ENCODE results near the gene GPR68. TPM values are rescaled to one million over a fixed set of nuclear protein-coding genes. Genes with fewer than 3 reads are reported as not detected.

GPR68 gene
- total and polyA plus RNA-seq, 7 experiments from 2014 or later, result 0.67 to 38.6 (median 1.6) TPM; not detected in 1

DNA sequence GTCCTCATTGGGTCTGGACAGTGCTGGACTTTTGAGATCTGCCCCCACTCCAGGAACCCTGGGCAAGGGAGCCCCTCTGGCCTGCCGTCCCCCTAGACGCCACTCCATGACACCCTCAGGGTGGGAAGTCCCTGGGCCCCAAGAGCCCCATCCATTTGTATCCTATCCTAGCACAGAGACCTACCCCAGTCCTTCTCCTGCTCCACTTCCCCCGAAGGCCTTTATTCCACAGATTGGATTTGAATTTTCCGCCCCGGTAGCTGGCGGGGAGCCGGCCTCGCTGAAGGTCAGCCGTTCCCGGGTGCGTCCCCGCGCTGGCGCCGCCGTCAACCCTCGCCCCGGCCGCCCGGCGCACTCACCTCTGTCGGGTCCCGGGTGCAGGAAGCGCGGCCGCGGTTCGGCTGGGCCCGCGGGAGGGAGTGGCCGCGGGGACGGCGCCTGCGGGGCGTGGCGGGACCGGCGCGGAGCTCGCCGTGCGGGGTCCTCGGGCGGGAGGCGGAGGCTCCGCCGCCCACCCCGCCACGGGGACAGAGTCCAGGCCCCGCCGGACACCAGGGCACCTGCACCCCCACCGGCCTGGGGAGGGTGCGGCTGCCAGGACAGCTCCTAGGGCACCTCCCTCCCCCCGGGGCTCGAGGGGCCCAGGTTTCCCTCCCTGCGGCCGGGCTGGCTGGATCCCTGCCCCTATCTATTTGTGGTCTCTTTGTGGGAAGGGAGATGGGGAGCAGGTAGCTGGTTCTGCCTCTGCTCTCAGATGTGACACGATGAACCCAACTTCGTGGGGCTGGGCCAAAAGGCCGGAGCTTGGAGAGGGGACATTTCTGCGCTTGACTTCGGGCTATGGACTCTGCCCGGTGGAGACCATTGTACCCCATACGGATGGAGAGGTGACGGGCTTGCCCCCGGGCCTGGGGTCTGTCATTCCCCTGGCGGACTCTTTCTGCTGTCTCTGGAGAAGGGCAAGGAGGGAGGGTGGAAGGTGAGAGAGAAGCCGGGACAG, 19.9 kb upstream of the GPR68 start:
- POLR2A ChIA-PET, result interaction anchor here (0.6 to 2.1 kb wide), 9 partner anchors 10 to 738 kb away, joined by 3 to 10 read pairs (median 3); partner anchors contain the start of gene GPR68
- Histone ChIP-seq H3K27me3 (ENCODE audit: control insufficient read depth in 2 of 2, insufficient read depth in 2 of 2, low read length in 2 of 2) (no peaks in the 10 kb centered on the region), H3K9me3 (ENCODE audit: control insufficient read depth in 2 of 3, low read length in 3 of 3) (no peaks in the 10 kb centered on the region), H3K4me1 (ENCODE audit: control insufficient read depth in 2 of 2, insufficient read depth in 2 of 2, low read length in 2 of 2) (peaks cover 5 to 12% of the 10 kb centered on the region in 2 donors), H3K4me3 (ENCODE audit: low read length) (no peak overlapping the region), H3K36me3 (ENCODE audit: control insufficient read depth in 2 of 3, insufficient read depth in 3 of 3, low read length in 3 of 3) (peaks cover 0 to 10% (median 0%) of the 10 kb centered on the region in 3 experiments), H3K27ac (ENCODE audit: low read depth, low read length) (no peak overlapping the region)
- H3K36me3 Mint-ChIP-seq, result peaks cover 0 to 40% (median 6%) of the 10 kb centered on the region in 5 donors
- ATAC-seq, result peak; percentile 58
- peaks cover 28 to 73% (median 43%) of the 10 kb centered on the region in 7 donors for H3K4me1 Mint-ChIP-seq
- peaks cover 0 to 8% (median 0%) of the 10 kb centered on the region in 11 donors for H3K9me3 Mint-ChIP-seq
- intact Hi-C loops (cut with micrococcal nuclease), result loop anchor here (2.0 to 5.0 kb wide), 2 partner anchors 22 to 72 kb away; no protein-coding TSS in a partner anchor
- peak overlapping the region in 8 of 9 donors; percentile 56 to 89 (median 72) for H3K27ac Mint-ChIP-seq
- H3K4me3 Mint-ChIP-seq, result peak overlapping the region; percentile 61 to 80 (median 74)
- peak in 1 of 9 donors; percentile 23 for DNase-seq
- CTCF ChIA-PET, result interaction anchor here (0.6 to 1.3 kb wide), 5 partner anchors 14 to 204 kb away, joined by 3 to 4 read pairs (median 3); partner anchors contain the start of genes GPR68 and RPS6KA5
- H3K27me3 Mint-ChIP-seq, result peaks cover 0 to 13% (median 0%) of the 10 kb centered on the region in 5 donors

DNA sequence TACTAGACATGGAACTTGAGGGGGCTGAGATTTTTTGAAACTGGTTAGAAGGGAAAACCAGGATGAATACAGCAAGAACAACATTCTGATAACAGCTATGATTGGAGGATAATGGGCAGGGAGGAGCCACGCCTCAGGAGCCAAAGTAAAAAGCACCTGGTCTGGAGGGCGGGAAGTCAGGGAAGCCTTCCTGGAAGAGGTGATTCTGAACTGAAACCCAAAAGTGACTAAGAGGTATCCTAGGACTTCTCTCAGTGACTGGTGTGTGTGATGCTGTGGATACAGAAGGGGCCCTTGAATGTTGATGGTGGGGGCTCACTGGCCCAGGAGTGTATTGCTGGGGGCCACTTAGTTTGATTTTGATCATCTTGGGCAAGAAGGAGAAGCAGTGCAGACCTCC, 18.8 kb upstream of the GPR68 start:
- DNase-seq (no peak), ATAC-seq (no peak)
- no peak overlapping the region for H3K4me3 ChIP-seq (ENCODE audit: low read length)
- H3K9me3 Mint-ChIP-seq, result peaks cover 0 to 8% (median 0%) of the 10 kb centered on the region in 11 donors
- peaks cover 5 to 12% of the 10 kb centered on the region in 2 donors for H3K4me1 ChIP-seq (ENCODE audit: control insufficient read depth in 2 of 2, insufficient read depth in 2 of 2, low read length in 2 of 2)
- no peaks in the 10 kb centered on the region for H3K27me3 ChIP-seq (ENCODE audit: control insufficient read depth in 2 of 2, insufficient read depth in 2 of 2, low read length in 2 of 2)
- ChIA-PET POLR2A (interaction anchor here (1.3 to 2.1 kb wide), 5 partner anchors 9 to 21 kb away, joined by 3 to 10 read pairs (median 4); partner anchors contain the start of gene GPR68), CTCF (interaction anchor here (0.7 to 1.2 kb wide), 2 partner anchors 15 to 86 kb away, joined by 3 to 6 read pairs; no protein-coding TSS in a partner anchor)
- H3K4me3 Mint-ChIP-seq, result peak overlapping the region in 9 of 10 donors; percentile 35 to 78 (median 72)
- H3K36me3 Mint-ChIP-seq, result peaks cover 0 to 34% (median 4%) of the 10 kb centered on the region in 5 donors
- H3K27ac Mint-ChIP-seq, result peak overlapping the region in 8 of 9 donors; percentile 31 to 81 (median 63)
- no peaks in the 10 kb centered on the region for H3K9me3 ChIP-seq (ENCODE audit: control insufficient read depth in 2 of 3, low read length in 3 of 3)
- intact Hi-C loops (cut with micrococcal nuclease), result loop anchor here in 1 of 2 donors (5.0 kb wide), 1 partner anchor 71 kb away; no protein-coding TSS in a partner anchor
- H3K36me3 ChIP-seq (ENCODE audit: control insufficient read depth in 2 of 3, insufficient read depth in 3 of 3, low read length in 3 of 3), result peaks cover 0 to 4% (median 0%) of the 10 kb centered on the region in 3 experiments
- peaks cover 23 to 71% (median 41%) of the 10 kb centered on the region in 7 donors for H3K4me1 Mint-ChIP-seq
- H3K27ac ChIP-seq (ENCODE audit: low read depth, low read length), result no peak overlapping the region
- H3K27me3 Mint-ChIP-seq, result peaks cover 0 to 13% (median 0%) of the 10 kb centered on the region in 5 donors

- Histone ChIP-seq H3K27me3 (ENCODE audit: control insufficient read depth in 2 of 2, insufficient read depth in 2 of 2, low read length in 2 of 2) (no peaks in the 10 kb centered on the region), H3K27ac (ENCODE audit: low read depth, low read length) (no peak overlapping the region), H3K4me1 (ENCODE audit: control insufficient read depth in 2 of 2, insufficient read depth in 2 of 2, low read length in 2 of 2) (peaks cover 5 to 12% of the 10 kb centered on the region in 2 donors), H3K36me3 (ENCODE audit: control insufficient read depth in 2 of 3, insufficient read depth in 3 of 3, low read length in 3 of 3) (no peaks in the 10 kb centered on the region), H3K4me3 (ENCODE audit: low read length) (no peak overlapping the region), H3K9me3 (ENCODE audit: control insufficient read depth in 2 of 3, low read length in 3 of 3) (no peaks in the 10 kb centered on the region)
- Mint-ChIP-seq H3K4me3 (peak overlapping the region in 3 of 10 donors; percentile 14 to 61 (median 59)), H3K4me1 (peaks cover 23 to 71% (median 47%) of the 10 kb centered on the region in 7 donors), H3K27ac (peak overlapping the region in 3 of 9 donors; percentile 22 to 88 (median 36)), H3K9me3 (peaks cover 0 to 8% (median 0%) of the 10 kb centered on the region in 11 donors), H3K27me3 (peaks cover 0 to 13% (median 0%) of the 10 kb centered on the region in 5 donors), H3K36me3 (peaks cover 0 to 26% (median 3%) of the 10 kb centered on the region in 5 donors)
- no peak for DNase-seq
- intact Hi-C loops (cut with micrococcal nuclease), result loop anchor here in 1 of 2 donors (1.0 to 5.0 kb wide), 3 partner anchors 16 to 70 kb away; no protein-coding TSS in a partner anchor
- ChIA-PET POLR2A (interaction anchor here (0.9 to 1.5 kb wide), 2 partner anchors 20 to 34 kb away, joined by 4 to 6 read pairs; no protein-coding TSS in a partner anchor), CTCF (no interaction called here)
- ATAC-seq, result no peak
These were observed 17.6 kb upstream of the GPR68 start for GRCh38 chr14:91261986-91262549.

DNA sequence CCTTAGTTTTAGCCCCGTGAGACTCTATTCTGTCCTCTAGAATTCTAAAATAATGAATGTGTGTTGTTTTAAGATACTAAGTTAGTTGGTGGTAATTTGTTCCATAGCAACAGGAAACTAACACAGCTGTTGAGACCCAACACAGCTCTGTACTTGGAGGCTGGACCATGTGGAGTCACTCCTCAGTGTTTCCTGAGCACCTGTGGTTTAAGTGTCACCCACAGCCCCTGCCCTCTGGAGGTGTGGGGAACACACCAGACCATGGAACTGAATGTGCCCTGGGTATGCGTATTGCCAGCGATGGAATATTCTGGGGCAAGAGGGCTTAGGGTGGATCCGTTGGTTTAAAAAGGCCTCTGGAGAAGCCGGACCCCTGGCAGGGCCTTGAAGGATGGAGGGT, 16.6 kb upstream of the GPR68 start:
- H3K27me3 ChIP-seq (ENCODE audit: control insufficient read depth in 2 of 2, insufficient read depth in 2 of 2, low read length in 2 of 2), result no peaks in the 10 kb centered on the region
- H3K36me3 ChIP-seq (ENCODE audit: control insufficient read depth in 2 of 3, insufficient read depth in 3 of 3, low read length in 3 of 3), result no peaks in the 10 kb centered on the region
- H3K27ac ChIP-seq (ENCODE audit: low read depth, low read length), result no peak overlapping the region
- Mint-ChIP-seq H3K27ac (peak overlapping the region in 3 of 9 donors; percentile 28 to 88 (median 32)), H3K9me3 (peaks cover 0 to 8% (median 0%) of the 10 kb centered on the region in 11 donors), H3K4me1 (peaks cover 22 to 80% (median 54%) of the 10 kb centered on the region in 7 donors), H3K36me3 (peaks cover 0 to 26% (median 3%) of the 10 kb centered on the region in 5 donors), H3K27me3 (peaks cover 0 to 13% (median 0%) of the 10 kb centered on the region in 5 donors), H3K4me3 (peak overlapping the region in 2 of 10 donors; percentile 18)
- peaks cover 5 to 12% of the 10 kb centered on the region in 2 donors for H3K4me1 ChIP-seq (ENCODE audit: control insufficient read depth in 2 of 2, insufficient read depth in 2 of 2, low read length in 2 of 2)
- ChIA-PET CTCF (interaction anchor here (1.0 kb wide), 1 partner anchor 15 kb away, joined by 6 read pairs; no protein-coding TSS in a partner anchor), POLR2A (interaction anchor here (0.6 to 0.9 kb wide), 2 partner anchors 8 to 17 kb away, joined by 3 to 6 read pairs; partner anchors contain the start of gene GPR68)
- H3K4me3 ChIP-seq (ENCODE audit: low read length), result no peak overlapping the region
- peak; percentile 66 for ATAC-seq
- no peak for DNase-seq
- intact Hi-C loops (cut with micrococcal nuclease), result loop anchor here in 1 of 2 donors (1.0 to 5.0 kb wide), 3 partner anchors 15 to 69 kb away; no protein-coding TSS in a partner anchor
- no peaks in the 10 kb centered on the region for H3K9me3 ChIP-seq (ENCODE audit: control insufficient read depth in 2 of 3, low read length in 3 of 3)

GRCh38 chr14:91258876-91259275, 14.4 kb upstream of the GPR68 start:
- DNase-seq (no peak), ATAC-seq (no peak)
- H3K9me3 Mint-ChIP-seq, result peaks cover 0 to 13% (median 0%) of the 10 kb centered on the region in 11 donors
- Histone ChIP-seq H3K27ac (ENCODE audit: low read depth, low read length) (no peak overlapping the region), H3K27me3 (ENCODE audit: control insufficient read depth in 2 of 2, insufficient read depth in 2 of 2, low read length in 2 of 2) (no peaks in the 10 kb centered on the region), H3K36me3 (ENCODE audit: control insufficient read depth in 2 of 3, insufficient read depth in 3 of 3, low read length in 3 of 3) (no peaks in the 10 kb centered on the region), H3K4me3 (ENCODE audit: low read length) (no peak overlapping the region), H3K9me3 (ENCODE audit: control insufficient read depth in 2 of 3, low read length in 3 of 3) (no peaks in the 10 kb centered on the region), H3K4me1 (ENCODE audit: control insufficient read depth in 2 of 2, insufficient read depth in 2 of 2, low read length in 2 of 2) (peaks cover 18 to 23% of the 10 kb centered on the region in 2 donors)
- H3K36me3 Mint-ChIP-seq, result peaks cover 0 to 28% (median 3%) of the 10 kb centered on the region in 5 donors
- peaks cover 22 to 84% (median 57%) of the 10 kb centered on the region in 7 donors for H3K4me1 Mint-ChIP-seq
- ChIA-PET POLR2A (interaction anchor here (0.6 kb wide), 1 partner anchor 1001 kb away, joined by 3 read pairs; no protein-coding TSS in a partner anchor), CTCF (interaction anchor here (0.5 kb wide), 1 partner anchor 446 kb away, joined by 3 read pairs; no protein-coding TSS in a partner anchor)
- intact Hi-C loops (cut with micrococcal nuclease), result no loop called here
- H3K4me3 Mint-ChIP-seq, result peak overlapping the region in 1 of 10 donors; percentile 59
- peaks cover 0 to 7% (median 0%) of the 10 kb centered on the region in 5 donors for H3K27me3 Mint-ChIP-seq
- peak overlapping the region in 3 of 9 donors; percentile 34 to 75 (median 71) for H3K27ac Mint-ChIP-seq
